Fibroblast of mammary gland (primary cell): ENCODE data around the gene PEX13.
"Not testable (repeated sequence)": the region's sequence is repeated elsewhere in the genome, so short reads cannot be mapped to it uniquely, and the experiment has no call there.

Source experiments
- DNase-seq: peaks from one replicate; pipeline ENCODE4 v3.0.0-alpha.2; 2010; ENCODE audit warnings: low read depth
- H3K4me3 ChIP-seq: 2 replicates; pipeline ENCODE4 v1.5.1; 2011; ENCODE audit warnings: low read depth, mild to moderate bottlenecking, low read length, moderate library complexity; ENCODE audit not compliant: control insufficient read depth
- TF ChIP-seq, protein P1 (sequence below): conservative IDR thresholded peaks from 2 replicates; pipeline ENCODE4 v1.5.1; 2011; ENCODE audit warnings: low read depth, low read length, inconsistent platforms; ENCODE audit not compliant: control insufficient read depth, insufficient read depth

PEX13 gene

DNA sequence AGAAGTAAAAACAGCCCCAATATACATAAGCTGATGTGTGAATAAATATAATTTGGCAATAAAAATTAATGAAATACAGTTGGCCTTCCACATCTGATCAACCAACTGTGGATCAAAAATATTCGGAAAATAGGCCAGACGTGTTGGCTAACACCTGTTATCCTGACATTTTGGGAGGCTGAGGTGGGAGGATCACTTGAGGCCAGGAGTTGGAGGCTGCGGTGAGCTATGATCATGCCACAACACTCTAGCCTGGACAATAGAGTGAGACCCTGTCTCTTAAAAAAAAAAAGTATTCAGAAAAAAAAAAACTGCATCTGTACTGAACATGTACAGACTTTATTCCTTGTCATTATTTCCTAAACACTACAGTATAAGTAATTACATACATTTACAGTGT is 12.0 kb downstream of the PEX13 start:
- H3K4me3 ChIP-seq = no peak overlapping the region
- no peak for DNase-seq
- TF ChIP-seq, protein P1, sequence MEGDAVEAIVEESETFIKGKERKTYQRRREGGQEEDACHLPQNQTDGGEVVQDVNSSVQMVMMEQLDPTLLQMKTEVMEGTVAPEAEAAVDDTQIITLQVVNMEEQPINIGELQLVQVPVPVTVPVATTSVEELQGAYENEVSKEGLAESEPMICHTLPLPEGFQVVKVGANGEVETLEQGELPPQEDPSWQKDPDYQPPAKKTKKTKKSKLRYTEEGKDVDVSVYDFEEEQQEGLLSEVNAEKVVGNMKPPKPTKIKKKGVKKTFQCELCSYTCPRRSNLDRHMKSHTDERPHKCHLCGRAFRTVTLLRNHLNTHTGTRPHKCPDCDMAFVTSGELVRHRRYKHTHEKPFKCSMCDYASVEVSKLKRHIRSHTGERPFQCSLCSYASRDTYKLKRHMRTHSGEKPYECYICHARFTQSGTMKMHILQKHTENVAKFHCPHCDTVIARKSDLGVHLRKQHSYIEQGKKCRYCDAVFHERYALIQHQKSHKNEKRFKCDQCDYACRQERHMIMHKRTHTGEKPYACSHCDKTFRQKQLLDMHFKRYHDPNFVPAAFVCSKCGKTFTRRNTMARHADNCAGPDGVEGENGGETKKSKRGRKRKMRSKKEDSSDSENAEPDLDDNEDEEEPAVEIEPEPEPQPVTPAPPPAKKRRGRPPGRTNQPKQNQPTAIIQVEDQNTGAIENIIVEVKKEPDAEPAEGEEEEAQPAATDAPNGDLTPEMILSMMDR = no peak

DNA sequence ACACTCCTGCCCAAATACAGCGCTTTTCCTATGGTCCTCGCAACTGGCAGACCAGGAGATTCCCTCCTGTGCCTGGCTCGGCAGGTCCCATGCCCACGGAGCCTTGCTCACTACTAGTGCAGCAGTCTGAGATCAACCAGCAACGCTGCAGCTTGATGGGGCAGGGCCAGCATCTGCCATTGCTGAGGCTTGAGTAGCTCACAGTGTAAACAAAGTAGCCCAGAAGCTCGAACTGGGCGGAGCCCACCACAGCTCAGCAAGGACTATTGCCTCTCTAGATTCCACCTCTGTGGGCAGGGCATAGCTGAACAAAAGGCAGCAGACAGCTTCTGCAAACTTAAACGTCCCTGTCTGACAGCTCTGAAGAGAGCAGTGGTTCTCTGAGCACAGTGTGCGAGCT is 17.1 kb downstream of the PEX13 start:
- DNase-seq, H3K4me3 ChIP-seq: not testable (repeated sequence)

DNA sequence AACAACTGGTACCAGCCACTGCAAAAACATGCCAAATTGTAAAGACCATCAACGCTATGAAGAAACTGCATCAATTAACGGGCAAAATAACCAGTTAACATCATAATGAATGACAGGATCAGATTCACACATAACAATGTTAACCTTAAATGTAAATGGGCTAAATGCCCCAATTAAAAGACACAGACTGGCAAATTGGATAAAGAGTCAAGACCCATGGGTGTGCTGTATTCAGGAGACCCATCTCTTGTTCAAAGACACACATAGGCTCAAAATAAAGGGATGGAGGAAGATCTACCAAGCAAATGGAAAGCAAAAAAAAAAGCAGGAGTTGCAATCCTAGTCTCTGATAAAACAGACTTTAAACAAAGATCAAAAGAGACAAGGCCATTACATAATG is 19.1 kb downstream of the PEX13 start:
- not testable (repeated sequence) for H3K4me3 ChIP-seq, DNase-seq

DNA sequence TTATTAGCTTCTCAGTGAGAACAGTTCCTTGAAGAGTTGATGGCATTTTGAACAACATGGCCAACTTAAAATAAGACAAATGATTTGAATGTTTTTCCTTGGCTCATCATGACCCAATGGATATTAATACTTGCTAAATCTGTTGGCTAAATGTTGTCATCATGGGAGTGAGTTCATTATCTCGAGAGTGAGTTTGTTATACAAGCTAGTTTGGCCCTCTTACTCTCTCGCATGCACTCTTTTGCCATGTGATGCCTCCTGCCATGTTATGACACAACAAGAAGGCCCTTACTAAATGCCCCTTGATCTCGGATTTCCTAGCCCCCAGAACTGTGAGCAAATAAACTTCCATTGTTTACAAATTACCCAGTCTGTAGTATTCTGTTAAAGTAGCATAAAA is 25.3 kb downstream of the PEX13 start:
- DNase-seq = peak; percentile 7
- no peak overlapping the region for H3K4me3 ChIP-seq
- TF ChIP-seq, protein P1 = no peak

DNA sequence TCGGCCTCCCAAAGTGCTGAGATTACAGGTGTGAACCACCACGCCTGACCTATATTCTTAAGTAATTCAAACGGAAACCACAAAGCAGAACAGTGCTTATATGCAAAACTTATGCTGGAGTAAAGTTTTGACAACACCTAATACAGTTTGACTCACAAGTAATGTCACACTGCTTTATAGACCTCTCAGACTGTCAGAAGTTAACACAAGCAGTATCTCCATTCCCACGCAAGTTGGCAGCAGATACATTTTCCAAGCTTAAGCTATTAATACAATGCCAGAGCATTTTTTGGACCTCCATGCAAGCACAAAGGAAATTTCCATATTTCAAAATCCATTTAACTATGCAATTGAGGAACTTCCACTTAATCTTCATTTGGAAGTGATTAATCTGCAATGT is 27.1 kb downstream of the PEX13 start:
- DNase-seq = peak; percentile 3
- no peak overlapping the region for H3K4me3 ChIP-seq
- TF ChIP-seq, protein P1 = no peak

DNA sequence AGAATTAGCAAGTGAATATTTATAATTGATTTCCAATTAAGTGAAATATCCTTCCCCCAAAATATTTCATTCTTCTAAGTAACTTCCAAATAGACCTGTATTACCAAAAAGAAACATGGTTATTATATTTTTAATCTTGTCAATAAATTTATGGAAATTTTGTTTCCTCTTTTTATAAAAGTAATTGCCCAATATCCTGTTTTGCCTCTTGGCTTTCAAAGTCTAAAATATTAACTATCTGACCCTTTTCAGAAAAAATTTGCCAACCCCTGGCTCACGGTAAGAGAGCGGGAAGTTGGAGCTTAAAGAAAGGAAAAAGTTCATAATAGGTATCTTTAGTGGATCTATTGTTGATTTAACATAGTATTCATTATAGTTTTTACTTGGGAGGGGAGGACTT is 27.7 kb downstream of the PEX13 start:
- no peak overlapping the region for H3K4me3 ChIP-seq
- TF ChIP-seq, protein P1 = no peak
- no peak for DNase-seq

DNA sequence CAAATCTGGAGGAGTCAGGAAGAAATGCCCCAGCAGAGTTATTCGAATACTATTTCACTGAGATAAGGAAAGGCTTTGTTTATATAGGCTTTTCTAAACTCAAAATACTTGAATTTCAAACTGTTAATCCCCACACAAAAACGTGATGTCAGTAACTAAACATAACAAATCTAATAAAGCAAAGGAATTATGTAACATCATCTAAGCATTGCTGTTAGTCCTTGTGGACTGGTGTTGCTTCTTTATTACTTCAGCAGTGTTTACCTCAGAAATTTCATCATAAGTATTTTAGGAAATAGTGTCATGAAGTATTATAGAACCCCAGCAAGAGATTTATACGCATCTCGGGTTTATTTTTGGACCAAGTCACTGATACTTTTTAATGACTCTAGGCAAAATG is 28.5 kb downstream of the PEX13 start:
- DNase-seq = no peak
- no peak overlapping the region for H3K4me3 ChIP-seq
- TF ChIP-seq, protein P1 = no peak

DNA sequence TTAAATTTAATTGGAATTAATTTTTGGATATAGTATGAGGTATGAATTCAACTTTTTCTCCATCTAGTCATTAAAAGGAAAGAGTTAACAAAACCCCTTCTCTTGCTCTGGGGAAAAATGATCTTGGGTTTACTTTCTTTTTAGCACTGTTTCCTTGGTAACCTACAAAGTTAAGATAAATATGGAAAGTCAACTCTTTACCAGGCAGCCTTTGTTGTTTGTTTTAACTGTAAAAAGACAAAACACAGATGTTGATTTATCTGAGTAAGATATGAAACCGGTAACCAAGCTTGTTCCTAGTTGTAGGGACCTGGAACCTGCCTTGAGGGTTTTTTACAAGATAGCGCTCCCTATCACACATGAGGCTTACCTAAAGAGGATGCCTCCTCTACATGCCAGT is 38.0 kb downstream of the PEX13 start:
- TF ChIP-seq, protein P1 = no peak
- H3K4me3 ChIP-seq = no peak overlapping the region
- no peak for DNase-seq
